Esophagus muscularis mucosa (tissue), 4 donors: ENCODE results near the gene PPEF1.

Source experiments
- CTCF ChIP-seq, 3 experiments: fragments of 200-600 bp in 2 of 3; fragments of 450-650 bp in 1 of 3; sonication (generic) in 2 of 3; IDR thresholded peaks; one replicate each; pipeline ENCODE4 v1.5.1; 2017 to 2019; ENCODE audit warnings: antibody characterized with exemption in 3 of 3, mild to moderate bottlenecking in 2 of 3, moderate library complexity in 1 of 3
- EP300 ChIP-seq: sonication (generic); formaldehyde crosslinking; IDR thresholded peaks from one replicate; pipeline ENCODE4 v1.6.1; 2017; ENCODE audit warnings: antibody characterized with exemption
- POLR2A ChIP-seq: fragments of 450-650 bp; IDR thresholded peaks from one replicate; pipeline ENCODE4 v1.6.1; 2017; ENCODE audit warnings: antibody characterized with exemption, moderate library complexity, mild to moderate bottlenecking, low read depth

- TF ChIP-seq EP300, result no peak
- no peak for TF ChIP-seq CTCF (IDR thresholded peaks at IDR 0.05)
- TF ChIP-seq POLR2A, result no peak
Measured at GRCh38 chrX:18871970-18872369, 164.5 kb downstream of the PPEF1 start.
